HCT116 (cell line): Measurements from ENCODE around the gene TFCP2L1. TPM values are rescaled to one million over a fixed set of nuclear protein-coding genes. Genes with fewer than 3 reads are reported as not detected.

Source experiments
- ATAC-seq: fragments of 200-7000 bp; cut with Tn5 transposase; 2 replicates; pipeline ENCODE4 v1.9.1; 2020; ENCODE audit warnings: mild to moderate bottlenecking, moderate library complexity
- BruUV-seq: library from RNA; stranded (reverse); fragments of 400-500 nt; replicated peaks from 2 replicates; lab custom pipeline; 2021; lab: Mats Ljungman, UMichigan
- CTCF ChIA-PET: fragments of 300-600 bp; sonication (Branson Sonifier 250); formaldehyde crosslinking; loops from one replicate; lab custom pipeline; 2021; ENCODE audit warnings: antibody characterized with exemption; lab: Charles Lee
- POLR2A ChIA-PET: fragments of 300-600, 350-600 bp; sonication (Branson Sonifier 250); formaldehyde crosslinking; loops from one replicate; lab custom pipeline; 2021; ENCODE audit warnings: antibody characterized with exemption; lab: Charles Lee
- RAD21 ChIA-PET, 2 experiments: fragments of 300-600 bp; sonication (Branson Sonifier 250); formaldehyde crosslinking; loops; one replicate each; lab custom pipeline; 2023; ENCODE audit warnings: low total read pairs in 2 of 2; ENCODE audit not compliant: uncharacterized antibody in 2 of 2, unreplicated experiment in 2 of 2, low non-redundant PET in 1 of 2; lab: Charles Lee
- DNase-seq: peaks from one replicate; pipeline ENCODE4 v3.0.0-alpha.2; 2010; ENCODE audit warnings: low read depth, low spot score
- H2AFZ ChIP-seq: fragments of 200-600 bp; shearing (Covaris generic), sonication (generic); 2 replicates; pipeline ENCODE4 v1.6.1; 2017; ENCODE audit warnings: low read depth, mixed run types, mixed read lengths, antibody characterized with exemption, low read length; ENCODE audit not compliant: poor library complexity, severe bottlenecking
- H3K27ac ChIP-seq: 2 replicates; pipeline ENCODE4 v1.5.1; 2012; ENCODE audit warnings: low read depth, low read length
- H3K27me3 ChIP-seq: fragments of 200-600 bp; sonication (generic); 2 replicates; pipeline ENCODE4 v1.6.1; 2016; ENCODE audit warnings: mixed run types, low read length, mixed read lengths; ENCODE audit not compliant: insufficient read depth
- H3K36me3 ChIP-seq, 2 experiments: fragments of 200-500 bp in 1 of 2; fragments of 200-600 bp in 1 of 2; sonication (Bioruptor generic) in 1 of 2; sonication (generic) in 1 of 2; 2 replicates each; pipeline versions ENCODE4 v1.5.1 to v1.6.1; 2014 to 2016; ENCODE audit warnings: low read length in 2 of 2, inconsistent platforms in 1 of 2, mixed read lengths in 1 of 2, mixed run types in 1 of 2; ENCODE audit not compliant: insufficient read depth in 2 of 2, control insufficient read depth in 1 of 2
- H3K4me1 ChIP-seq, 2 experiments: fragments of 200-600 bp in 1 of 2; sonication (generic) in 1 of 2; 2 replicates each; pipeline versions ENCODE4 v1.5.1 to v1.6.1; 2012 to 2017; ENCODE audit warnings: low read length in 2 of 2, inconsistent platforms in 1 of 2, mild to moderate bottlenecking in 1 of 2, mixed read lengths in 1 of 2, mixed run types in 1 of 2, moderate library complexity in 1 of 2; ENCODE audit not compliant: insufficient read depth in 2 of 2, control insufficient read depth in 1 of 2
- H3K4me2 ChIP-seq: fragments of 200-600 bp; sonication (generic); 2 replicates; pipeline ENCODE4 v1.6.1; 2017; ENCODE audit warnings: mixed run types, low read length, mixed read lengths
- H3K4me3 ChIP-seq, 2 experiments: fragments of 200-600 bp in 1 of 2; sonication (generic) in 1 of 2; replicated peaks in 1 of 2; 2 replicates each; pipeline ENCODE4 v1.5.1; 2011 to 2016; ENCODE audit warnings: low read length in 2 of 2, control low read depth in 1 of 2, low read depth in 1 of 2, mild to moderate bottlenecking in 1 of 2, mixed read lengths in 1 of 2, mixed run types in 1 of 2
- H3K79me2 ChIP-seq: fragments of 200-600 bp; sonication (generic); 2 replicates; pipeline ENCODE4 v1.6.1; 2017; ENCODE audit warnings: mild to moderate bottlenecking, mixed run types, low read length, moderate library complexity, mixed read lengths; ENCODE audit not compliant: insufficient read depth
- H3K9ac ChIP-seq: fragments of 200-600 bp; sonication (generic); 2 replicates; pipeline ENCODE4 v1.6.1; 2016; ENCODE audit warnings: low read length, mixed read lengths
- H3K9me2 ChIP-seq: fragments of 200-600 bp; sonication (generic), shearing (Covaris generic); 2 replicates; pipeline ENCODE4 v1.6.1; 2017; ENCODE audit warnings: mixed run types, mild to moderate bottlenecking, moderate library complexity; ENCODE audit not compliant: insufficient read depth
- H3K9me3 ChIP-seq, 2 experiments: fragments of 200-500 bp in 1 of 2; fragments of 200-600 bp in 1 of 2; sonication (Bioruptor generic) in 1 of 2; sonication (generic) in 1 of 2; 2 replicates each; pipeline ENCODE4 v1.6.1; 2014 to 2017; ENCODE audit warnings: low read length in 2 of 2, mixed read lengths in 2 of 2, inconsistent platforms in 1 of 2, low read depth in 1 of 2, mild to moderate bottlenecking in 1 of 2, mixed run types in 1 of 2, moderate library complexity in 1 of 2; ENCODE audit not compliant: control insufficient read depth in 1 of 2, insufficient read depth in 1 of 2
- H4K20me1 ChIP-seq: fragments of 200-600 bp; sonication (generic), shearing (Covaris generic); 2 replicates; pipeline ENCODE4 v1.6.1; 2017; ENCODE audit warnings: mixed run types, mild to moderate bottlenecking, moderate library complexity; ENCODE audit not compliant: insufficient read depth
- EGR1 ChIP-seq: IDR thresholded peaks from 2 replicates; pipeline ENCODE4 v1.6.1; 2012; ENCODE audit warnings: low read depth
- EZH2phosphoT487 ChIP-seq: fragments of 200-600 bp; IDR thresholded peaks from 2 replicates; pipeline ENCODE4 v1.6.1; 2018; ENCODE audit warnings: antibody characterized with exemption, borderline replicate concordance
- JUND ChIP-seq: IDR thresholded peaks from 2 replicates; pipeline ENCODE4 v1.6.1; 2012
- POLR2A ChIP-seq: IDR thresholded peaks from 2 replicates; pipeline ENCODE4 v1.7.0; 2011; ENCODE audit warnings: borderline replicate concordance; ENCODE audit not compliant: insufficient read depth, insufficient read length; ENCODE audit errors: extremely low read depth
- POLR2AphosphoS5 ChIP-seq: IDR thresholded peaks from 2 replicates; pipeline ENCODE4 v1.6.1; 2011; ENCODE audit warnings: mild to moderate bottlenecking, low read depth, low read length, moderate library complexity
- SIN3A ChIP-seq: IDR thresholded peaks from 2 replicates; pipeline ENCODE4 v1.6.1; 2012; ENCODE audit warnings: low read depth
- SRF ChIP-seq: IDR thresholded peaks from 2 replicates; pipeline ENCODE4 v1.6.1; 2012; ENCODE audit warnings: low read depth
- TCF7L2 ChIP-seq: IDR thresholded peaks from 2 replicates; pipeline ENCODE4 v1.7.0; 2011; ENCODE audit warnings: borderline replicate concordance, inconsistent platforms; ENCODE audit not compliant: insufficient read depth, insufficient read length; ENCODE audit errors: extremely low read depth
- YY1 ChIP-seq: IDR thresholded peaks from 2 replicates; pipeline ENCODE4 v1.6.1; 2011; ENCODE audit warnings: low read length, low read depth, moderate library complexity, mild to moderate bottlenecking; ENCODE audit not compliant: insufficient replicate concordance; ENCODE audit errors: extremely low read depth
- ZNF274 ChIP-seq: fragments of 200-500 bp; sonication (Bioruptor generic); IDR thresholded peaks from 2 replicates; pipeline ENCODE4 v1.6.1; 2014; ENCODE audit warnings: mild to moderate bottlenecking, low read depth, low read length, inconsistent platforms
- intact Hi-C: fragments of 100-400 bp; cut with micrococcal nuclease; formaldehyde crosslinking; loops from 2 replicates; pipeline ENCODE4 v1.10.0; 2022
- total RNA-seq: library from RNA; stranded (reverse); gene quantifications from one replicate; pipeline ENCODE4 v1.2.1, GENCODE V29; 2021; ENCODE audit not compliant: unreplicated experiment
- TF ChIP-seq, protein P1 (sequence below): IDR thresholded peaks from 2 replicates; pipeline ENCODE4 v1.6.1; 2012

Gene TFCP2L1
- total RNA-seq, 1 experiment from 2014 or later: 8.4 TPM

GRCh38 chr2:121247971-121248370 is 37.0 kb downstream of the TFCP2L1 start:
- intact Hi-C loops: no loop called here
- ChIA-PET RAD21 (no interaction called here), CTCF (no interaction called here), POLR2A (no interaction called here)
- Histone ChIP-seq H3K9me2 (no peaks in the 10 kb centered on the region), H3K36me3 (no peaks in the 10 kb centered on the region), H3K4me3 (no peak overlapping the region), H4K20me1 (no peaks in the 10 kb centered on the region), H3K27ac (no peak overlapping the region), H3K4me1 (no peaks in the 10 kb centered on the region), H3K9me3 (no peaks in the 10 kb centered on the region), H2AFZ (no peak overlapping the region)
- ATAC-seq: no peak
- TF ChIP-seq SRF (no peak), POLR2AphosphoS5 (no peak), EZH2phosphoT487 (no peak), EGR1 (no peak), YY1 (no peak), TCF7L2 (no peak), SIN3A (no peak), POLR2A (no peak)
- TF ChIP-seq, all 23 proteins: peak for 0
- DNase-seq: no peak
- no peak overlapping the region for H3K4me2 ChIP-seq
- H3K27me3 ChIP-seq: no peaks in the 10 kb centered on the region
- no peak overlapping the region for H3K9ac ChIP-seq
- no TSS peak for BruUV-seq
- no peaks in the 10 kb centered on the region for H3K79me2 ChIP-seq

- no peak overlapping the region for H2AFZ ChIP-seq
- no peaks in the 10 kb centered on the region for H3K4me1 ChIP-seq
- no peaks in the 10 kb centered on the region for H3K9me2 ChIP-seq
- H3K9ac ChIP-seq: no peak overlapping the region
- H3K9me3 ChIP-seq: no peaks in the 10 kb centered on the region
- ATAC-seq (no peak), DNase-seq (no peak)
- no peaks in the 10 kb centered on the region for H3K36me3 ChIP-seq
- H3K4me2 ChIP-seq: no peak overlapping the region
- intact Hi-C loops: no loop called here
- H3K4me3 ChIP-seq: no peak overlapping the region
- H3K27me3 ChIP-seq: no peaks in the 10 kb centered on the region
- H3K79me2 ChIP-seq: no peaks in the 10 kb centered on the region
- ChIA-PET POLR2A (no interaction called here), CTCF (no interaction called here), RAD21 (no interaction called here)
- BruUV-seq: no TSS peak
- no peaks in the 10 kb centered on the region for H4K20me1 ChIP-seq
- no peak overlapping the region for H3K27ac ChIP-seq
- TF ChIP-seq YY1 (no peak), EZH2phosphoT487 (no peak), ZNF274 (no peak), JUND (no peak), POLR2A (no peak), TCF7L2 (no peak)
- TF ChIP-seq, protein P1, sequence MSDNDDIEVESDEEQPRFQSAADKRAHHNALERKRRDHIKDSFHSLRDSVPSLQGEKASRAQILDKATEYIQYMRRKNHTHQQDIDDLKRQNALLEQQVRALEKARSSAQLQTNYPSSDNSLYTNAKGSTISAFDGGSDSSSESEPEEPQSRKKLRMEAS: no peak
Measured at GRCh38 chr2:121247534-121247933, 37.5 kb downstream of the TFCP2L1 start.
